AG09309 (cell line): Measurements from ENCODE around the gene MBD5.

Source experiments
- DNase-seq: peaks from one replicate; pipeline ENCODE4 v3.0.0-alpha.2; 2010; ENCODE audit warnings: low read depth
- H3K4me3 ChIP-seq: 2 replicates; pipeline ENCODE4 v1.5.1; 2011; ENCODE audit warnings: mild to moderate bottlenecking, low read depth, low read length, moderate library complexity; ENCODE audit not compliant: control insufficient read depth
- TF ChIP-seq, protein P1 (sequence below): IDR thresholded peaks from 2 replicates; pipeline ENCODE4 v1.5.1; 2011; ENCODE audit warnings: mild to moderate bottlenecking, low read depth, low read length, inconsistent platforms; ENCODE audit not compliant: insufficient read depth, control insufficient read depth; ENCODE audit errors: missing control alignments

Gene MBD5

DNA sequence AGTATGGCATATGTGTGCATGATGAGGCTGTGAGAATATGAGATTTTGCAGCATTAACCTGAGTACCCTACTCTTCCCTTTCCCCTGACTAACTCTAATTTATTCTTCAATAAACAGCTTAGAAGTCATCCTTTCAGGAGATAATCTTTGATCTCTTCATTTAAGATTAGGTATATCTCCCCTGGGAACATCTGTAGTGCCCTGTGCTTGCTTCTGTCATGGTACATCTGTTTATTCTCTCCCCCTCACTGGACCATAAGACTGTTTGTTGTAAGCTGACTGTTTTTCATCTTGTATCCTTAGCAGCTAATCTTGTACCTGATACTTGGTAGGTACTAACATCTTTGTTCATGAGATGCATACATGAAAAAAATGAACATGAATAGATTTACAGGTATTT lies 83.1 kb downstream of the MBD5 start:
- DNase-seq, result no peak
- TF ChIP-seq, protein P1, sequence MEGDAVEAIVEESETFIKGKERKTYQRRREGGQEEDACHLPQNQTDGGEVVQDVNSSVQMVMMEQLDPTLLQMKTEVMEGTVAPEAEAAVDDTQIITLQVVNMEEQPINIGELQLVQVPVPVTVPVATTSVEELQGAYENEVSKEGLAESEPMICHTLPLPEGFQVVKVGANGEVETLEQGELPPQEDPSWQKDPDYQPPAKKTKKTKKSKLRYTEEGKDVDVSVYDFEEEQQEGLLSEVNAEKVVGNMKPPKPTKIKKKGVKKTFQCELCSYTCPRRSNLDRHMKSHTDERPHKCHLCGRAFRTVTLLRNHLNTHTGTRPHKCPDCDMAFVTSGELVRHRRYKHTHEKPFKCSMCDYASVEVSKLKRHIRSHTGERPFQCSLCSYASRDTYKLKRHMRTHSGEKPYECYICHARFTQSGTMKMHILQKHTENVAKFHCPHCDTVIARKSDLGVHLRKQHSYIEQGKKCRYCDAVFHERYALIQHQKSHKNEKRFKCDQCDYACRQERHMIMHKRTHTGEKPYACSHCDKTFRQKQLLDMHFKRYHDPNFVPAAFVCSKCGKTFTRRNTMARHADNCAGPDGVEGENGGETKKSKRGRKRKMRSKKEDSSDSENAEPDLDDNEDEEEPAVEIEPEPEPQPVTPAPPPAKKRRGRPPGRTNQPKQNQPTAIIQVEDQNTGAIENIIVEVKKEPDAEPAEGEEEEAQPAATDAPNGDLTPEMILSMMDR, result no peak

DNA sequence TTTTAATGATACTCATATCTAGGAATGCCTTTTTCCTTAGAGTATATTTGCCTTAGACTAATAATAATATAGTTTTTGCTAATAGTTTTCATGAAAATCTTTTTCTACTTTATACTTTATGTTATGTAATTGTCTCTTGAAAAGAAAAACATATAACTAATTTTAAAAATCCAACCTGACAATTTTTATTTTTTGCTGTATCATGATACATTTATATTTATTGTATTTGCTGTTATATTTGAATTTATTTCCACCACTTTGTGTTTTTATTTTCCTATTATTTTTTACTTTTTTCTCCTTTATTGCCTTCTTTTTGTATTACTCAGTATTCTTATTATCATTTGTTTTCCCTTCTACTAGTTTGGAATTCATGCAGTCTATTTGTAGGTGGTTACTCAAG lies 85.4 kb downstream of the MBD5 start:
- TF ChIP-seq, protein P1, result no peak
- H3K4me3 ChIP-seq, result no peak overlapping the region
- no peak for DNase-seq

More for the DNA sequence above, 83.1 kb downstream of the MBD5 start:
- H3K4me3 ChIP-seq, result no peak overlapping the region

DNA sequence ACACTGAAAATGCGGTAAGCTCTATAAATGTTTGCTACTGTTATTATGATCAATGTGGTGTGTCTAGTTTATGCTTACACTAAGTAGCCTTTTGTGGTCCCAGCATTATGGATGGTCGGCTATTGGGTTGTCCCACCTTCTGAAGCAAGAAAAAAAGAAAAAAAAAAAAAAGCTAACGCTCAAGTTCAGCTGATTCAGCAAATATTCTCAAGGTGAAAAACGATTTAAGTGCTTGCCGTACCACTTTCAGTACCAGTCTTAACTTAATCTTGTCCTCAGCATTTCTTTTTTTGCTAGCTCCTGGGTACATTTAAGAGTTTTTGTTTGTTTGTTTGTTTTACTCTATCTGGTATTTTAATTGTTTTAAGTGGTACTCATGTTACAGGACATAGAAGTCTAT lies 87.5 kb downstream of the MBD5 start:
- no peak for DNase-seq
- no peak overlapping the region for H3K4me3 ChIP-seq
- TF ChIP-seq, protein P1, result no peak

DNA sequence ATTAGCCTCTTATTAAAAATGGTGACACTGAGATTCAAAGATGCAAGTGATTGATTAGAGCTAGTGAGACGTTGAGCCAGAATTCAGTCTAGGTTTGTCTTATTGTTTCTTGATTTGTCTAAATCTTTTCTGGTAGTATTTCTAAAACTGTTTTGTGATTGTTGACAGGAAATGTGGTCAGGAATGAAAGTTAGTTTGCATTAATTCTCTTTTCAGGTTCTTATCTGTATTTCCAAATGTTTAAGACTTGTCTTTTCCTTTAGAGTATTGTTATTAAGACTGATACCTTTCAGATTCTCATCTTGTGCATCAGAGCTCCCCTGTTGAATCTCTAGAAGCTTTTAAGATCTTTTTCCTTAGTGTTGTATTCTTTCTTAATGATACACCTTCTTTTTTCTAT lies 89.3 kb downstream of the MBD5 start:
- TF ChIP-seq, protein P1, result no peak
- no peak overlapping the region for H3K4me3 ChIP-seq
- DNase-seq, result no peak

DNA sequence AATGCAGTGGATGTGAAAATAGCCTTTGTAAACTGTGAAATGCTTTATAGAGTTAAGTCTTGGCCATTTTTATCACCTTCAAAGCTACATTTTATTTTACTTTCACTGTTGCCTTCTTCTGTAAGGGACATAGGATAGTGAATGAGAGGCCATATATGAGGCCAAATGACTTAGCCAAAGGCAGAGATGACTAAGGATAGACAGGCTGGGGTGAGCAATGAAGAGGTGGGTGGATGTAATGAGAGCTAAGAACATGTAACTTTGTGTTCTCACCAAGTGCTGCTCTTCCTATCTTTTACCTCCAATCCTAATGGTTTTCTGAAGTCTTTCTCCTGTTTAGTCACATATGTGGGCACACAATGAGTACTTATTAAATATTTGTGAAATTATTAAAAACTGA lies 101.9 kb downstream of the MBD5 start:
- H3K4me3 ChIP-seq, result no peak overlapping the region
- peak; percentile 16 for DNase-seq
- TF ChIP-seq, protein P1, result no peak

DNA sequence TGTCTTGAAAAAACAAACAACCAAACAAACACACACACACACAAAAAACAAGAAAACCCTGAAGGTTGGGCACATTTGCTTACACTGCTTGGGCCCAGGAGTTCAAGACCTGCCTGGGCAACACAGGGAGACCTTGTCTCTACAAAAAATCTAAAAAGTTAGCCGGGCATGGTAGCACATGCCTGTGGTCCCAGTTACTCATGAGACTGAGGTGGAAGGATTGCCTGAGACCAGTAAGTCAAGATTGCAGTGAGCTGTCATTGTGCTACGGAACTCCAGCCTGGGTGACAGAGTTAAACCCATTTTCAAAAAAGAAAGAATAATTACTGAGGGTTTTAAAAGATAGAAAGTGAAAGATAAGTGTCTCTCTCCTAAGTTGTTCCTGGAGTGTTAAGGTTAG lies 103.4 kb downstream of the MBD5 start:
- TF ChIP-seq, protein P1, result no peak
- no peak overlapping the region for H3K4me3 ChIP-seq
- no peak for DNase-seq

DNA sequence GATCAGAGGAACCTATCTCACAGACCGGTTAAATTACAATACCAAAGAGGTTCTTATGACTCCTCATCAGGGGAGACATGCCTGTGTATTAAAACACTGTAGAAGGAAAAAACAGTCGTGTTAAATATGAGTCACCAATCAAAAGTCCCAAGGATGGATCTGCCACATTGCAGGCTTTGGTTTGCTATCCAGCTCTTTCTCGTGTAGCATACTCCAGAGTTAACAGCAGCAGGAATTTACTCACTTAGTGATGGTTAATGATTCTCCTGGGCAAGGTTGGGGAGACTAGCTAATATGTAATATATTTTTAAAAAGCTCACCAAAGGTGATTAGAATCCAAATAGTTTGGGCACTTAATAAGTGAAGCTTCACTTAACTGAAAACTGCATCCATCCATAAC lies 109.7 kb downstream of the MBD5 start:
- no peak overlapping the region for H3K4me3 ChIP-seq
- peak; percentile 14 for DNase-seq
- TF ChIP-seq, protein P1, result no peak
